Left cardiac atrium (tissue), 4 donors: ENCODE data around the gene ATP6V1G1. TPM values are rescaled to one million over a fixed set of nuclear protein-coding genes. Genes with fewer than 3 reads are reported as not detected.

ENCODE experiments used
- ATAC-seq, 2 donors: fragments of 200-7000 bp; cut with Tn5 transposase; one replicate each; pipeline ENCODE4 v1.9.1; 2020; ENCODE audit warnings: mild to moderate bottlenecking in 2 of 2, moderate library complexity in 2 of 2
- DNase-seq: peaks from one replicate; pipeline ENCODE4 v3.0.0-alpha.2; 2020
- intact Hi-C, 2 donors: fragments of 100-400 bp; cut with DNase I; formaldehyde crosslinking; loops; one replicate each; pipeline versions ENCODE4 v1.14.1 to v1.15.1; 2022 to 2023
- total RNA-seq, 2 donors: library from RNA; stranded (reverse); fragmentation: NEBNext Ultra II Directional; extraction: Animal tissue kit (Norgen Biotek cat#: 25700); gene quantifications; one replicate each; pipeline ENCODE4 v1.2.1, GENCODE V29; 2021
- donor health status: DM: no; HTN: yes; CAD: no.
- donor health status: DM: no; HTN: yes; CAD: no; lungs with severe emphysema.
- donor health status: DM: yes; HTN: yes; CAD: no.
- donor health status: Dilated cardiomyopathy.

Gene ATP6V1G1
- total RNA-seq, 2 donors from 2014 or later = 71.5 to 92.9 TPM

DNA sequence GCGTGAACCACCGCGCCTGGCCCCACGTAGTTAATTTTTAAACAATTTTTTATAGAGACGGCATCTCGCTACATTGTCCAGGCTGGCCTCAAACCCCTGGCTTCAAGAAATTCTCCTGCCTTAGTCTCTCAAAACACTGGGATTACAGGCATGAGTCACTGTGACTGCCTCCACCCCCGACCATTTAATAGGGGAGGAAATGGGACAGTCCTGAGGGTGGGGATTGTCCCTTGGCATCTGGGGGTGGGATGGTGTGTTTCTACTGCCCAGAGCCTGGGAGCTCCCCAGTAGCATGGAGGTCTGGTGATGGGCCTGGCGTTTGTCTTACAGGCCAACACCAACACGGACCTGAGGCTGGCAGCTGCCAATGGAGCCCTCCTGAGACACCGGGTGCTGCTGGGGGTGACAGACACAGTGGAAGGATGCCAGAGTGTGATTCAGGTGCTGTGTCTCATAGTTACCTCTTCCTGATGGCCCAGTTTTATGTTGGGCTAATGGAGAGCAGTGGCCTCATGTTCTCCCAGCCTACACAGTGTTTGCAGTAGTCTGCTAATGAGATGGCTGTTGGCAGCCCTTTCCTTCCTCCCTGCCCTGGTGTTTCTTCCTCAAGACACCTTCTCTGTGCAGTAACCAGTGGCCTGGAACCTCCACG lies 46.0 kb downstream of the ATP6V1G1 start:
- intact Hi-C loops = no loop called here
- no peak for DNase-seq
- ATAC-seq = no peak

DNA sequence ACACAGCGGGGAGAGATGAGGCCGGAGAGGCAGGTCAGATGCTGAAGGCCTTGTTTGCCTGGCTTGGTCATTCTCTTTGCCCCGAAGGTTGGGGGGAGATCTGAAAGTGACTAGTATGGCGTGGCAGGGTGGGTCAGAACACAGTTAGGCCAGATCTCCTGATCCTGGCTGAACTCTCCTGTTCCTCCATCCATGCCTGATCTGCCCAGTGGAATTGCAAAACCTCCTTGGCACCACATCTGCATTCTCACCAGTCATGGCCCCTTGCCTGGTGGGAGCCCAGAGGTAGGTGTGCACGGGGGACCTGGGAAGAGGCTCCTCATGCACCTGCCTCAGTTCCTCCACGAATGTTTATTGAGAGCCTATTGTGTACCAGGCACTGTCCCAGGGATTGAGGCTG lies 46.8 kb downstream of the ATP6V1G1 start:
- intact Hi-C loops = no loop called here
- ATAC-seq (no peak), DNase-seq (no peak)

DNA sequence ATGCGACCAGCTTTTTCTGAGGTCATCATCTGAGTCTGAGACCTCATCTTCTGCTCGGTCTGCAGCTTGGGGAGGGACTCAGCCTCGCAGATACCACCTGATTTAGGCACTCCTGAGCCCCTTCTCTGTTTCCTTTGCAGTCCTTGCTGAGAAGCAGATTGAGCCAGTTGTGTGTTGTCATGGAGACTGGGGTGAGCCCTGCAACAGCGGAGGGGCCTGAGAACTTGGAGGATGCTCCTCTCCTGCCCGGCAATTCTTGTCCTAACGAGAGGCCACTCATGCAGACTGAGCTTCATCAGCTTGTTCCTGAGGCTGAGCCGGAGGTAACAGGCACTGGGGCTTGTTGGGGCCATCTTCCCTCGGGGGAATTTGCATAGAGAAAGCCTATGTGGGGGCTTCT lies 50.8 kb downstream of the ATP6V1G1 start:
- intact Hi-C loops = no loop called here
- no peak for DNase-seq
- no peak for ATAC-seq

DNA sequence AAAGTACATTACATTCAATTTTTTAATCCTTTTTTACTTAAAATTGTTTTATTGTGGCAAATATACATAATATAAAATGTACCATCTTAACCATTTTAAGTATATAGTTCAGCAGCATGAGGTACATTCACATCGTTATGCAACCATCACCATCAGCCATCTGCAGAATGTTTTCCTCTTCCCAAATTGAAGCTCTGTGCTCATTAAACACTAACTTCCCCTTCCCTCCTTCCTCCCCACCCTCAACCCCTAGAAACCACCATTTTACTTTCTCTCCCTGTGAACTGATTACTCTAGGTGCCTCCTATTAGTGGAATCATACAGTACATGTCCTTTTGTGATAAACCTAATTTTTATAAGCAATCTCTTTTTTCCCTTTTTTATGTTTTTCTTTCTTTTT lies 54.4 kb downstream of the ATP6V1G1 start:
- DNase-seq (no peak), ATAC-seq (no peak)
- intact Hi-C loops = no loop called here

DNA sequence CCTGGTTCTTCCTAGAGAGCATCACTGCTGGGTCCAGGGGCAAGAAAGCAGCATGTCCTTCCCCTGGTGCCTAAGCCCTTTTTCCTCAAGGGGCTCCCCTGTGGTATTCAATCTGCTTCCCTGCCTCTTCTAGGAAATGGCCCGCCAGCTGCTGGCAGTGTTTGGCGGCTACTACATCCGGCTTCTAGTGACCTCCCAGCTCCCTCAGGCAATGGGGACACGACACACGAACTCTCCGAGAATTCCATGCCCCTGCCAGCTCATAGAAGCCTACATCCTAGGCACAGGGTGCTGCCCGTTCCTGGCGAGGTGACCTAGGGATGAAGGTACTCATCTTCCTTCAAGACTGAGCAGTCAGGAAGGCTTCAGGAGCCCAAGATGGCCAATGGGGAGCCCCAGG lies 55.4 kb downstream of the ATP6V1G1 start:
- intact Hi-C loops = no loop called here
- ATAC-seq (no peak), DNase-seq (no peak)

DNA sequence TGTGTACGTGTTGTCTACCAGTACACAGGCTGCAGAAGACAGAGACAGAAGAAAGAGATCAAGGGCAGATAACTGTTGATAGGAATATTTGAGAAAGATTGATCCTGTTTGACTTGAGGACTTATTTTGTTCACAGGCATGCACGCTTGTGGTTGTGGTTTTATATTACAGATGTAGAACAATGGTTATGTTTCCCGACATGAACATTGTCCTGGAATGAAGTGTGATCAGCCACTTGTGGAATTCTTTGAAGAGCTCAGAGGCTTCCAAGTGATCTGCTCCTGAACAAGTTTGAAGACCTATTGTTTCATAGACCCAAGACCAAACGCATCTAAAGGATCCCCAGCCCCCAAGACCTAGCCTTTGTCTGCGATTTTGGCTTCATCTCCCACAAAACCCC lies 56.3 kb downstream of the ATP6V1G1 start:
- DNase-seq (no peak), ATAC-seq (no peak)
- intact Hi-C loops = no loop called here

Other genes with a start within 250 kb of the ATP6V1G1 start
- gene AKNA, start 199.8 kb upstream of the ATP6V1G1 start, total RNA-seq = 10 to 100 TPM in 1 of 2 donors, 1 to 10 TPM in 1; 9.1 to 13.0 TPM
- 1 to 10 TPM; 7.0 to 7.8 TPM for gene WHRN, start 82.3 kb upstream of the ATP6V1G1 start, total RNA-seq
- gene TMEM268, start 23.5 kb downstream of the ATP6V1G1 start, total RNA-seq = 1 to 10 TPM; 5.6 to 6.6 TPM
- not detected for gene TEX53, start 70.0 kb downstream of the ATP6V1G1 start, total RNA-seq
- not detected for gene TEX48, start 94.4 kb downstream of the ATP6V1G1 start, total RNA-seq
- under 1 TPM; 0.03 to 0.05 TPM for gene TNFSF15, start 218.3 kb downstream of the ATP6V1G1 start, total RNA-seq